Lower leg skin (tissue), 4 donors: ENCODE data around the gene SCTR. TPM values are rescaled to one million over a fixed set of nuclear protein-coding genes. Genes with fewer than 3 reads are reported as not detected.

Experiments
- DNase-seq, 2 donors: peaks; one replicate each; pipeline ENCODE4 v3.0.0-alpha.2; 2019; ENCODE audit warnings: low spot score in 2 of 2
- H3K4me3 ChIP-seq: fragments of 200-600 bp; sonication (generic); 2 replicates; pipeline ENCODE4 v1.5.1; 2017; ENCODE audit warnings: mild to moderate bottlenecking, low read depth; ENCODE audit not compliant: poor library complexity, severe bottlenecking
- POLR2A ChIP-seq, 2 donors: fragments of 450-650 bp; IDR thresholded peaks; one replicate each; pipeline ENCODE4 v1.6.1; 2016 to 2017; ENCODE audit warnings: antibody characterized with exemption in 2 of 2, mild to moderate bottlenecking in 1 of 2, moderate library complexity in 1 of 2
- WGBS, 2 donors: methylation state at CpG; one replicate each; pipeline ENCODE4 v1.1.5; 2018; 5-methylcytosine and 5-hydroxymethylcytosine counted together
- intact Hi-C: fragments of 100-400 bp; cut with DNase I; formaldehyde crosslinking; loops from one replicate; pipeline ENCODE4 v1.15.0; 2023; ENCODE audit warnings: low total_unique reads
- total RNA-seq, 4 donors: library from RNA; depleted of rRNA; stranded (reverse); fragments of >200 nt; gene quantifications; one replicate each; pipeline ENCODE4 v1.1.0, GENCODE V29; 2016
- TF ChIP-seq, protein P1 (sequence below), 3 donors: fragments of 450-650 bp; IDR thresholded peaks; one replicate each; pipeline ENCODE4 v1.5.1; 2016; ENCODE audit warnings: antibody characterized with exemption in 3 of 3, mild to moderate bottlenecking in 3 of 3, moderate library complexity in 2 of 3

The SCTR gene
- total RNA-seq, 4 donors from 2014 or later = not detected

DNA sequence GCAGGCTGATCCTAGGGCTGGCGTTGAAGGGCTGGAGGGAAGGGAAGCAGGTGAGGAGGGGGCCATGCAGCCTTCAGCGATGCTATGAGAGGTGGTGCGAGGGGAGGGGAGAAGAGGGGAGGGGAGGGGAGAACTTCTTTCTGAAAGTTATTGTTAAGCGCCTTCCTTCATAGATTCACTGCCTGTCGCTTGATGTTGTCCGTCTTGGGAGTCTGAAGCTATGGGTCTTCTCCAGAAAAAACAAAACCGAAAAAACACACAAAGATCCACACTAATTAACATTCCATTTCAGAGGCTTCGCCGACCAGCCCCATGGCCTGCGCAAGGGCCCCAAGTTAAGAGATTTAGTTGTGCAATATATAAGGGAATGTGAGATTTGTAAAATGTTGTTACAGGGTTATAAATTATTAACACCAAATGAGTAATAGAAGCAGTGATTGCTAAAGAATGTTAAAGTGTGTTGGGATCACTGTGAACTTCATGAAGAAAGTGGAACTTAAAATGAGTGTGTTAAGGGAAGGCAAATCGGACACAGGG is 20.7 kb upstream of the SCTR start:
- intact Hi-C loops = no loop called here
- DNase-seq = no peak
- no peak overlapping the region for H3K4me3 ChIP-seq
- TF ChIP-seq POLR2A (IDR thresholded peaks at IDR 0.05) = no peak
- TF ChIP-seq, protein P1, sequence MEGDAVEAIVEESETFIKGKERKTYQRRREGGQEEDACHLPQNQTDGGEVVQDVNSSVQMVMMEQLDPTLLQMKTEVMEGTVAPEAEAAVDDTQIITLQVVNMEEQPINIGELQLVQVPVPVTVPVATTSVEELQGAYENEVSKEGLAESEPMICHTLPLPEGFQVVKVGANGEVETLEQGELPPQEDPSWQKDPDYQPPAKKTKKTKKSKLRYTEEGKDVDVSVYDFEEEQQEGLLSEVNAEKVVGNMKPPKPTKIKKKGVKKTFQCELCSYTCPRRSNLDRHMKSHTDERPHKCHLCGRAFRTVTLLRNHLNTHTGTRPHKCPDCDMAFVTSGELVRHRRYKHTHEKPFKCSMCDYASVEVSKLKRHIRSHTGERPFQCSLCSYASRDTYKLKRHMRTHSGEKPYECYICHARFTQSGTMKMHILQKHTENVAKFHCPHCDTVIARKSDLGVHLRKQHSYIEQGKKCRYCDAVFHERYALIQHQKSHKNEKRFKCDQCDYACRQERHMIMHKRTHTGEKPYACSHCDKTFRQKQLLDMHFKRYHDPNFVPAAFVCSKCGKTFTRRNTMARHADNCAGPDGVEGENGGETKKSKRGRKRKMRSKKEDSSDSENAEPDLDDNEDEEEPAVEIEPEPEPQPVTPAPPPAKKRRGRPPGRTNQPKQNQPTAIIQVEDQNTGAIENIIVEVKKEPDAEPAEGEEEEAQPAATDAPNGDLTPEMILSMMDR (IDR thresholded peaks at IDR 0.05) = no peak
- WGBS, 2 donors = 65 to 68% methylated on average over 11 of the region's 11 CpGs

DNA sequence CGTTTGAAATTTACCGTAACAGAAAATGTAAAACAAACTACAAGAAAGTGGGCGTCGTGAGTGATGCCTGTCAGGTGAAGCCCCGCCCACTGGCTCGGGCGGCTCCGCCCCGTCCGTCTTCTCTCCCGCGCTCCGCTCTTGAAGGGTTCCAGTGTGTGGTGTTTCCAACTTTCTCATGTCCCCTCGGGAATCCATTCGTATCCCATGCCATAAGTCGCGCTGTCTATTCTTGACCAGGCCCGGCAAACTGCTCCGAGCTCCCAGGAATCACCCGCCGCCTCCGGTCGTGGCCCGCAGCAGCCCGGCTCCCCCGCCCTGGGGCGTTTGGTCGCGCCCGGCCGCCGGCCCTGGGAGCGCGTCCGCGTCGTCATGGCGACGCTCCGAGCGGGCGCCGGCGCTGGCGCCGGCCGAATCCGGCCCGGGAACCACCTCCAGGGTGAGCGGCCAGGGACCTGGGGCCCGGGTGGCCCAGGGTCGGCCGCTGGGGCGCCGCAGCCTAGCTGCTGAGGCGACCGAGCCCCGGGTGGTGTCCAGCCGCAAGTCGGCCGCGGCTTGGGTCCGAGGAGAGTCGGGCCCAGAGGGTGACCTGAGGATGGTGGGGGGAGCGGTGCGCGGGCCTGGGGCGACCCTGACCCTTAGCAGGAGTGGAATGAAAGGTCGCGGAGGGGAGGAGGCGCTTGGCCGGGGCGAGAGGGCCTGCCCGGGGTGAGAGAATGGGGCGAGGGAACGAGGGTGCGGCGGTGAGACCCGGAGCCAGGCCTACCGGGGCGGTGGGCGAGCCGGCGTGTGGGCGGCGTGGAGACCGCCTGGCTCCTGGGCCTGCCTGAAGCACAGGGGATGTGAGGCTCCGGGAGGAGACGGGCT is 20.0 kb upstream of the SCTR start, which contains the start of gene CFAP221:
Gene CFAP221, plus strand, starts transcription at position 375 of the 864 bp plus-strand sequence. CDS start 1,683 bp downstream, outside the sequence.
- peak in 1 of 2 donors; percentile 19 for DNase-seq
- H3K4me3 ChIP-seq = peak within 1 kb of the TSS; percentile 30
- WGBS, 2 donors = 7% methylated on average over 53 to 61 of the region's 89 CpGs
- intact Hi-C loops = no loop called here
- TF ChIP-seq, protein P1 (IDR thresholded peaks at IDR 0.05) = no peak
- TF ChIP-seq POLR2A (IDR thresholded peaks at IDR 0.05) = no peak

DNA sequence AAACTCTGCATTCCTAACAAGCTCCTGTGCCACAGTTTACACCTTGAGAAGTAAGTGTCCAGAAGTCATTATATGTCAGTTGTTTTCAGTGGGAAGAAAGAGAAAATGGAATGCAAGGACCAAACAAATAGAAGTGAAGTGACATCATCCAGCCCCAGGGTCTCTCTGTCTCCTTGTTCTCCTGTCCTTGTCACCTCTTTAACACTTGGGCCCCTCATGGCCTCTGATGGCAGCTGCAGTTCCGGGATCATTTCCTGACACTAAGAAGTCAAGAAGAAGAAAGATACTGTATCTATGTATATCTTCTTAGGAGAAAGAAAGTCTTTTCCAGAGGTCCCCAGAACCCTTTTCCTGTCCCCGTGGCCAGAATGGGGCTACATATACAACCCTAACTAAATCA is 17.2 kb upstream of the SCTR start:
- TF ChIP-seq POLR2A (IDR thresholded peaks at IDR 0.05) = no peak
- H3K4me3 ChIP-seq = no peak overlapping the region
- DNase-seq = no peak
- intact Hi-C loops = no loop called here
- WGBS, 2 donors = 82 to 92% methylated on average over 2 of the region's 2 CpGs

DNA sequence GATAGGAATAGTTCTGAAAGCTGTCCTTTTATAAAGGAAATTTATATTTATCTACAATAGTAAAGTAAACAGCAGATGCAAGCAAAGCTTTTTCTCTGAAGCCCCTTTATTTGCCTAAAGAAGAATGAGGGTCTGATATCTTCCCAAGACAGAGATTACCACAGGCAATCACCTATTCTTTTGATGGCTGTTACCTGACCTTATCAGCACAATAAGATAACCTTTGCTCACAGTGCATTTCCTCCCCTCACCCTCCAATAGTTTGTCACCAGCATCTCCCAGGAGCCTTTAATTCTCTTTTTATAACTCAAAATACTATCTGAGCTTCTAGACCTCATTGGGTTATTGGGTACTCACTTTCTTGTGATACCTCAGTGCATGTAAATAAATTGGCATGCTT is 13.5 kb upstream of the SCTR start:
- TF ChIP-seq, protein P1 (IDR thresholded peaks at IDR 0.05) = no peak
- TF ChIP-seq POLR2A (IDR thresholded peaks at IDR 0.05) = no peak
- DNase-seq = no peak
- intact Hi-C loops = no loop called here
- no peak overlapping the region for H3K4me3 ChIP-seq

DNA sequence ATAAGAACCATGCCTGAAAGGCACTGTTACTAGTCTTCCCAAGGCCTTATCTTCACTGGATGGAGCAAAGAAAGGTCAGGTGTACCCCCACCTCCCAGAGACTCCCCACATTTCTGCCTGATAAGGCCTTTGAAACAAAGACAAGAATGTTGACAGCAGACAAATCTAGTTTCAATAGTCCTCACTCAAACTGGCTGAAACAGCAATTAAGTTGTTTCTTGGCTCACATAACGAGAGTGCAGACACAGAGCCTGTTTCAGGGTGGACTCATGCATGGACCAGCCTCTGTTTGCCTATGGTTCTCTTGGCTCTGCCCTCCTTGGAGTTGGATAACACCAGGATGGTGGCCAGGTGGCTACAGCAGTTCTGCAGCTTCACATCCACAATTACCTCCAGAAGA is 12.4 kb upstream of the SCTR start:
- H3K4me3 ChIP-seq = no peak overlapping the region
- WGBS, 2 donors = 42 to 67% methylated on average over 1 of the region's 1 CpG
- intact Hi-C loops = no loop called here
- DNase-seq = peak in 1 of 2 donors; percentile 52
- TF ChIP-seq, protein P1 (IDR thresholded peaks at IDR 0.05) = no peak
- TF ChIP-seq POLR2A (IDR thresholded peaks at IDR 0.05) = no peak

DNA sequence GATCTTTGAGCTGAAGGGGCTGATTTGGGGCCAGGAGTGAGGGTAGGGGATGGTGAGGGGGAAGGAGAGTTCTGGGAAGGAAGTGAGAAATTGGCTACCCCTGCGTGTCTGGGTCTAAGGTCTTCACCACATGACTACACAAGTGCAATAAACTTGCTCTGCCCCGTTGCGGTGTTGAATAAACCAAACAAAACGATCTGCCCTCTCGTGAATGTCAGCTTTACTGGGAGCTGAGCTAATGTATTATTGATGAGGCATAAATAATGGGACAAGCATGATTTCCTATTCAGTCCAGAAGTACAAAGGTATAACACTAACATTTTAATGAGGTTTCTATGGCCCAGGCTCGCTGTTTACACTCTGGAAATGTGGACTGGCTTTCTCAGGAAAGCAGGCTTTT is 11.9 kb upstream of the SCTR start:
- no peak overlapping the region for H3K4me3 ChIP-seq
- DNase-seq = peak in 1 of 2 donors; percentile 5
- no peak for TF ChIP-seq POLR2A (IDR thresholded peaks at IDR 0.05)
- TF ChIP-seq, protein P1 (IDR thresholded peaks at IDR 0.05) = no peak
- intact Hi-C loops = no loop called here
- 60 to 80% methylated on average over 6 of the region's 6 CpGs for WGBS, 2 donors
